Ishikawa (cell line): ENCODE data around the gene CSDE1.

Experiments used
- CEBPB ChIP-seq: IDR thresholded peaks from 2 replicates; pipeline ENCODE4 v1.6.1; 2012
- EGR1 ChIP-seq: IDR thresholded peaks from 2 replicates; pipeline ENCODE4 v1.6.1; 2012
- FOXM1 ChIP-seq: IDR thresholded peaks from 2 replicates; pipeline ENCODE4 v1.6.1; 2012; ENCODE audit warnings: low read depth, borderline replicate concordance
- NFIC ChIP-seq: IDR thresholded peaks from 2 replicates; pipeline ENCODE4 v1.6.1; 2012
- RAD21 ChIP-seq: IDR thresholded peaks from 2 replicates; pipeline ENCODE4 v1.6.1; 2012; ENCODE audit warnings: low read depth
- REST ChIP-seq: IDR thresholded peaks from 2 replicates; pipeline ENCODE4 v1.6.1; 2012; ENCODE audit warnings: low read depth, mild to moderate bottlenecking
- TAF1 ChIP-seq: IDR thresholded peaks from 2 replicates; pipeline ENCODE4 v1.6.1; 2012; ENCODE audit warnings: low read depth, mild to moderate bottlenecking
- TCF12 ChIP-seq: IDR thresholded peaks from 2 replicates; pipeline ENCODE4 v1.6.1; 2012; ENCODE audit warnings: low read depth
- TEAD4 ChIP-seq: IDR thresholded peaks from 2 replicates; pipeline ENCODE4 v1.6.1; 2012
- ZBTB7A ChIP-seq: IDR thresholded peaks from 2 replicates; pipeline ENCODE4 v1.6.1; 2012; ENCODE audit warnings: low read depth

CSDE1 gene

GRCh38 chr1:114668373-114668772 is 89.4 kb downstream of the CSDE1 start:
- TF ChIP-seq CEBPB (no peak), ZBTB7A (no peak), FOXM1 (no peak), EGR1 (no peak), TCF12 (no peak)

GRCh38 chr1:114666954-114667353 is 90.8 kb downstream of the CSDE1 start:
- TF ChIP-seq NFIC, result no peak
- no peak for TF ChIP-seq TEAD4
- TF ChIP-seq FOXM1, result no peak
- no peak for TF ChIP-seq TAF1
- no peak for TF ChIP-seq REST
- no peak for TF ChIP-seq ZBTB7A
- no peak for TF ChIP-seq RAD21
